Activated CD8-positive, alpha-beta T cell treated with anti-CD3 and anti-CD28 coated beads, Interleukin-2, amount 10 ng/mL, durations not matched to agents 7 days and 5 days (primary cell): Measurements from ENCODE around the gene PRRC1. TPM values are rescaled to one million over a fixed set of nuclear protein-coding genes. Genes with fewer than 3 reads are reported as not detected.
"Not testable (repeated sequence)": the region's sequence is repeated elsewhere in the genome, so short reads cannot be mapped to it uniquely, and the experiment has no call there.

Experiments used
- ATAC-seq: fragments of 150-1000 bp; cut with Tn5 transposase; one replicate; pipeline ENCODE4 v1.10.0; 2021; ENCODE audit warnings: moderate library complexity
- CTCF ChIA-PET: fragments of 350-600 bp; sonication (Branson Sonifier 250); formaldehyde crosslinking; loops from one replicate; lab custom pipeline; 2021; ENCODE audit warnings: antibody characterized with exemption; lab: Charles Lee
- POLR2A ChIA-PET: fragments of 350-600 bp; sonication (Branson Sonifier 250); formaldehyde crosslinking; loops from one replicate; lab custom pipeline; 2021; ENCODE audit warnings: antibody characterized with exemption; lab: Charles Lee
- DNase-seq: peaks from one replicate; pipeline ENCODE4 v3.0.0-alpha.2; 2020
- H3K27ac Mint-ChIP-seq: one replicate; pipeline ENCODE4 v1.8.0; 2021; ENCODE audit warnings: mild to moderate bottlenecking, mixed read lengths
- H3K27me3 Mint-ChIP-seq: one replicate; pipeline ENCODE4 v1.8.0; 2021; ENCODE audit warnings: low read depth, mixed read lengths
- H3K36me3 Mint-ChIP-seq: one replicate; pipeline ENCODE4 v1.8.0; 2021; ENCODE audit warnings: low read depth, mixed read lengths
- H3K4me1 Mint-ChIP-seq: one replicate; pipeline ENCODE4 v1.8.0; 2021; ENCODE audit warnings: low read depth, mixed read lengths
- H3K4me3 Mint-ChIP-seq: one replicate; pipeline ENCODE4 v1.8.0; 2021; ENCODE audit warnings: mild to moderate bottlenecking, mixed read lengths
- H3K9me3 Mint-ChIP-seq: one replicate; pipeline ENCODE4 v1.8.0; 2022; ENCODE audit warnings: mixed read lengths; ENCODE audit not compliant: insufficient read depth
- total RNA-seq, 2 experiments: library from RNA; stranded (reverse); gene quantifications; one replicate each; pipeline ENCODE4 v1.2.3, GENCODE V29; 2021

The PRRC1 gene
- total RNA-seq, 2 experiments from 2014 or later, result 36.0 to 41.3 TPM

GRCh38 chr5:127567026-127567768 is 49.8 kb downstream of the PRRC1 start:
- ATAC-seq (no peak), DNase-seq (no peak)
- Mint-ChIP-seq H3K36me3 (no peaks in the 10 kb centered on the region), H3K27me3 (peaks cover 18% of the 10 kb centered on the region), H3K4me1 (peaks cover 10% of the 10 kb centered on the region), H3K4me3 (no peak overlapping the region), H3K9me3 (no peaks in the 10 kb centered on the region), H3K27ac (no peak overlapping the region)
- ChIA-PET CTCF (interaction anchor here (1.1 kb wide), 1 partner anchor 634 kb away, joined by 3 read pairs; no protein-coding TSS in a partner anchor), POLR2A (interaction anchor here (0.6 kb wide), 1 partner anchor 18 kb away, joined by 3 read pairs; no protein-coding TSS in a partner anchor)

GRCh38 chr5:127568166-127568565 is 50.7 kb downstream of the PRRC1 start:
- Mint-ChIP-seq H3K9me3 (no peaks in the 10 kb centered on the region), H3K27ac (no peak overlapping the region), H3K4me3 (peak overlapping the region; percentile 42), H3K4me1 (peaks cover 10% of the 10 kb centered on the region), H3K27me3 (peaks cover 13% of the 10 kb centered on the region), H3K36me3 (no peaks in the 10 kb centered on the region)
- ChIA-PET POLR2A (interaction anchor here (0.6 kb wide), 1 partner anchor 17 kb away, joined by 3 read pairs; no protein-coding TSS in a partner anchor), CTCF (interaction anchor here (1.1 kb wide), 1 partner anchor 633 kb away, joined by 3 read pairs; no protein-coding TSS in a partner anchor)
- ATAC-seq, result no peak
- DNase-seq, result no peak

GRCh38 chr5:127569471-127569870 is 52.0 kb downstream of the PRRC1 start:
- ATAC-seq, H3K27ac Mint-ChIP-seq, H3K36me3 Mint-ChIP-seq, H3K4me1 Mint-ChIP-seq, DNase-seq, POLR2A ChIA-PET, H3K4me3 Mint-ChIP-seq, H3K9me3 Mint-ChIP-seq: not testable (repeated sequence)
- CTCF ChIA-PET, result interaction anchor here (0.6 kb wide), 1 partner anchor 193 kb away, joined by 3 read pairs; no protein-coding TSS in a partner anchor
- H3K27me3 Mint-ChIP-seq, result peaks cover 13% of the 10 kb centered on the region

GRCh38 chr5:127571314-127572131 is 54.1 kb downstream of the PRRC1 start:
- Mint-ChIP-seq H3K36me3 (no peaks in the 10 kb centered on the region), H3K27ac (no peak overlapping the region), H3K4me1 (peaks cover 8% of the 10 kb centered on the region), H3K9me3 (no peaks in the 10 kb centered on the region), H3K4me3 (no peak overlapping the region), H3K27me3 (peaks cover 7% of the 10 kb centered on the region)
- no peak for DNase-seq
- ChIA-PET CTCF (interaction anchor here (1.0 to 1.6 kb wide), 2 partner anchors 18 to 630 kb away, joined by 4 read pairs; no protein-coding TSS in a partner anchor), POLR2A (no interaction called here)
- no peak for ATAC-seq

DNA sequence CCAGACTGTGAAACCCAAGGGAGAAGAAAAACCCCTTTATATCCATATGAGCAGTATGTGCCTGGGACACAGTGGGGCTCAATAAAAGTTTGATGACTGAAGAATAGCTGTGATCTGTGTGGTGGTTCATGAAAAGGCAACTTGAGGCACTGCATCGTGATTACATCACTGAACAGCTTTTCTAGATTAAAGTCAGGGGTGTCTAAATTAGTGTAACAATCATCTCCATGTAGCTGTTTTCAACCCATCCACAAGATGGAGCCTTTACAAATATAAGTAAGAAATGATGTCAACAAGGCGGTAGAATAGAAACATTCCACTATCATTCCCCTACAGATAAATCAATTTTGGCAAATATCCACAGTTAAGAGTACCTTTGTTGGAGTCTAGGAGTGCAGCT is 55.5 kb downstream of the PRRC1 start:
- ChIA-PET CTCF (interaction anchor here (0.6 to 1.5 kb wide), 2 partner anchors 13 to 20 kb away, joined by 3 to 4 read pairs; no protein-coding TSS in a partner anchor), POLR2A (no interaction called here)
- no peak for DNase-seq
- no peaks in the 10 kb centered on the region for H3K9me3 Mint-ChIP-seq
- H3K36me3 Mint-ChIP-seq, result no peaks in the 10 kb centered on the region
- H3K4me3 Mint-ChIP-seq, result no peak overlapping the region
- no peak for ATAC-seq
- H3K4me1 Mint-ChIP-seq, result peaks cover 2% of the 10 kb centered on the region
- H3K27ac Mint-ChIP-seq, result no peak overlapping the region
- H3K27me3 Mint-ChIP-seq, result peaks cover 4% of the 10 kb centered on the region

DNA sequence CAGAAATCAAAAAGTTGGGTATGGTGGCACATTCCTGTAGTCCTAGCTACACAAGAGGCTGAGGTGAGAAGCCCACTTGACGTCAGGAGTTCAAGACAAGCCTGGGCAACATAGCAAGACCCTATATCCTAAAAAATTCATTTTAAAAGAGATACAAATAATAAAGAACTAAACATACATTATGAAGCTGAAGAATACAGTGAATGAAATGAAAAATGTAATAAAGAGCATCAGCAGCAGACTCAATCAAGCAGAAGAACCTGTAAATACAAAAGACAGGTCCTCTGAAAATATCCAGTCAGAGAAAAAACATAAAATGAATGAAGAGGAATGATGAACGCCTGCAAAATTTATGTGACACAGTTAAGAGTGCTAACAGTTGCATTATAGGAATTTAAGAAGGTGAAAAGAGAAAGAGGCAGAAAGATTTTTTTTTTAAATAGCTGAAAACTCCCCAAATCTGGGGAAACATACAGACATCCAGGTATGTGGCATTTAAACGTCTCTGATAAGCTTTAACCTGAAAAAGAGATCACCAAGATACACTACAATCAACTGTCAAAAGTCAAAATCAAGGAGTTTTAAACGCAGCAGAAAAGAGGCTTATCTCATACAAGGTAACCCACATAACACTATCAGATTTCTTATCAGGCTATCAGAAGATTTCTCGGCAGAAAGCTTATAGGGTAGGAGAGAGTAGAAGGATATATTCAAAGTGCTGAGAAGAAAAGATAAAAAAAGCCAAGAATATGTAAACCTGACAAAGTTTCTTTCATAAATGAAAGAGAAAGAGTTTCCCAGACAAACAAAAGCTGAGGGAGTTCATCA is 57.6 kb downstream of the PRRC1 start:
- no peak overlapping the region for H3K4me3 Mint-ChIP-seq
- no peaks in the 10 kb centered on the region for H3K36me3 Mint-ChIP-seq
- no peak overlapping the region for H3K27ac Mint-ChIP-seq
- ChIA-PET CTCF (interaction anchor here (0.6 to 1.6 kb wide), 3 partner anchors 9 to 204 kb away, joined by 3 to 5 read pairs (median 4); no protein-coding TSS in a partner anchor), POLR2A (no interaction called here)
- DNase-seq, result no peak
- H3K27me3 Mint-ChIP-seq, result peaks cover 2% of the 10 kb centered on the region
- no peak for ATAC-seq
- no peaks in the 10 kb centered on the region for H3K4me1 Mint-ChIP-seq
- H3K9me3 Mint-ChIP-seq, result no peaks in the 10 kb centered on the region

DNA sequence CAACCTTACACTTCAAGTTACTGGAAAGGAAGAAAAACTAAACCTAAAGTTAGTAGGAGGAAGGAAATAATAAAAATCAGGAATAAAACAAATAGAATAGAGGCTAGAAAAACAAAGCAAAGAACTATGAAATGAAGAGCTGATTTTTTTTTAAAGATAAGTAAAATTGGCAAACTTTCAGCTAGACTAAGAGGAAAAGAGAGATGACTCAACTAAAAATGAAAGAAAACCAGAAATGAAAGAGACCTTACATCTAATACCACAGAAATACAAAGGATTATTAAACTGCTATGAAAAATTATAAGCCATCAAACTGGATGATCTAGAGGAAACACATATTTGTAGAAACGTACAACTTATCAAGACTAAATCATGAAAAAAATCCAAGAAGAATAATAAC is 60.0 kb downstream of the PRRC1 start:
- Mint-ChIP-seq H3K4me3 (no peak overlapping the region), H3K27me3 (no peaks in the 10 kb centered on the region), H3K4me1 (no peaks in the 10 kb centered on the region), H3K36me3 (no peaks in the 10 kb centered on the region), H3K27ac (no peak overlapping the region), H3K9me3 (no peaks in the 10 kb centered on the region)
- DNase-seq, result no peak
- ChIA-PET CTCF (no interaction called here), POLR2A (no interaction called here)
- ATAC-seq, result no peak

DNA sequence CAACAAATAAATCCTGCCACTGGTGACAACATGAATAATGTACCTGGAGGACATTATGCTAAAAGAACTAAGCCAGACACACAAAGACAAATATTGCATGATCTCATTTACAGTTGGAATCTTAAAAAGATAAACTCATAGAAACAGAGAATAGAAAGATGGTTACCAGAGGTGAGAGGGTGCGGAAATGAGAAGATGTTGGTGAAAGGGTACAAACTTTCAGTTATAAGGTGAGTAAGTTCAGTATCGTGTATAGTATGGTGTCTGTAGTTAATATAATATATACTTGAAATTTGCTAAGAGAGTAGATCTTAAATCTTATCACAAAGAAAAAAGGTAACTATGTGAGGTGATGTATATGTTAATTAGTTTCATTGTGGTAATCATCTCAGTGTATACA is 63.3 kb downstream of the PRRC1 start:
- no peak overlapping the region for H3K27ac Mint-ChIP-seq
- H3K4me3 Mint-ChIP-seq, result no peak overlapping the region
- no peak for ATAC-seq
- no peaks in the 10 kb centered on the region for H3K36me3 Mint-ChIP-seq
- ChIA-PET POLR2A (no interaction called here), CTCF (no interaction called here)
- no peaks in the 10 kb centered on the region for H3K9me3 Mint-ChIP-seq
- no peak for DNase-seq
- H3K4me1 Mint-ChIP-seq, result peaks cover 1% of the 10 kb centered on the region
- no peaks in the 10 kb centered on the region for H3K27me3 Mint-ChIP-seq

GRCh38 chr5:127581450-127581849 is 64.0 kb downstream of the PRRC1 start:
- H3K36me3 Mint-ChIP-seq, result no peaks in the 10 kb centered on the region
- no peaks in the 10 kb centered on the region for H3K9me3 Mint-ChIP-seq
- H3K27ac Mint-ChIP-seq, result no peak overlapping the region
- no peak for DNase-seq
- no peak for ATAC-seq
- POLR2A ChIA-PET, result no interaction called here
- H3K27me3 Mint-ChIP-seq, result no peaks in the 10 kb centered on the region
- peaks cover 1% of the 10 kb centered on the region for H3K4me1 Mint-ChIP-seq
- H3K4me3 Mint-ChIP-seq, result no peak overlapping the region
- CTCF ChIA-PET, result no interaction called here

DNA sequence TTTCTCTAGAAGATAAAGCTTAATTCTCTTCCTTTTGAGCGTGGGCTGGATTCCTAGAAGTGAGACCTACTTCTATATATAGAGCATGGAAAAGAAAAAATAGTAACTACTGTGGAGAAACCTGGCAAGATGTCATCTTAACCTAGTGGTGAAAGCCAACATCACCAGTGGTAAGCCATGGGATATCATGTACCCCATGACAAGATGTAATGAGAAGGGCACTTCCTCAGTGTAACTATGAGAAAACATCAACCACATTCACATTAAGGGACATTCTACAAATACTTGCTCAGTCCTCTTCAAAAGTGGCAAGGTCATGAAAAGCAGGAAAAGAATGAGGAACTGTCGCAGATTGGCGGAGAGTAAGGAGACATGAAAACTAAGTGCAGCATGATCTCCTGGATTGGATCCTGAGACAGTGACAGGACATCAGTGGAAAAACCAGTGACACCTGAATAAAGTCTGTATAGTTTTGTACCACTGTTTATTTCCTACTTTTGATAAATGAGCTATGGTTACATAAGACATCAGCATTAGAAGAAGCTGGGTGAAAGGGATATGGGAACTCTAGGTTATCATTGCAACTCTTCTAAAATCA is 65.4 kb downstream of the PRRC1 start:
- Mint-ChIP-seq H3K27me3 (no peaks in the 10 kb centered on the region), H3K27ac (no peak overlapping the region), H3K4me1 (peaks cover 1% of the 10 kb centered on the region), H3K9me3 (no peaks in the 10 kb centered on the region), H3K4me3 (no peak overlapping the region), H3K36me3 (no peaks in the 10 kb centered on the region)
- DNase-seq (no peak), ATAC-seq (no peak)
- CTCF ChIA-PET, result no interaction called here
- POLR2A ChIA-PET, result no interaction called here

DNA sequence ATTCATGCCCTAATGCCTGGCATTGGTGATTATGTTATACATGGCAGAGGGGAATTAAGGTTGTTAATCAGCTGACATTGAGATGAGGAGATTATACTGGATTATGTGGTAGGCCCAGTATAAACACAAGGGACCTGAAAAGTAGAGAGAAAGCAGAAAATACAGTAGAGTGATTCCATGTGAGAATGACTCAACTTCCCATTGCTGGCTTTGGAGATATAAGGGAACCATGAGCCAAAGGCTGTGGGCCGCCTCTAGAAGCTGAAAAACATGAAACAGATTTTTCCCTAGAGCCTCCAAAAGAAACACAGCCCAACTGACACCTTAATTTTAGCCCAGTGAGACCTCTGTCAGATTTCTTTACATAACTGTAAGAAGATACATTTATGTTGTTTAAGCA is 66.4 kb downstream of the PRRC1 start:
- H3K9me3 Mint-ChIP-seq, result no peaks in the 10 kb centered on the region
- DNase-seq (no peak), ATAC-seq (no peak)
- no peaks in the 10 kb centered on the region for H3K27me3 Mint-ChIP-seq
- ChIA-PET POLR2A (no interaction called here), CTCF (interaction anchor here (0.6 kb wide), 1 partner anchor 15 kb away, joined by 4 read pairs; no protein-coding TSS in a partner anchor)
- H3K4me1 Mint-ChIP-seq, result peaks cover 1% of the 10 kb centered on the region
- no peak overlapping the region for H3K27ac Mint-ChIP-seq
- H3K36me3 Mint-ChIP-seq, result no peaks in the 10 kb centered on the region
- H3K4me3 Mint-ChIP-seq, result no peak overlapping the region
